Anterior cingulate cortex (tissue), 58 donors: ENCODE measurements around the gene ADAT2.
A peak's percentile ranks its signal among the peaks of the same experiment; 100 is the strongest.

ENCODE experiments used
- DNase-seq, 58 donors: peaks; one replicate each; lab custom pipeline; 2025; lab: John Stamatoyannopoulos, UW

ADAT2 gene

DNA sequence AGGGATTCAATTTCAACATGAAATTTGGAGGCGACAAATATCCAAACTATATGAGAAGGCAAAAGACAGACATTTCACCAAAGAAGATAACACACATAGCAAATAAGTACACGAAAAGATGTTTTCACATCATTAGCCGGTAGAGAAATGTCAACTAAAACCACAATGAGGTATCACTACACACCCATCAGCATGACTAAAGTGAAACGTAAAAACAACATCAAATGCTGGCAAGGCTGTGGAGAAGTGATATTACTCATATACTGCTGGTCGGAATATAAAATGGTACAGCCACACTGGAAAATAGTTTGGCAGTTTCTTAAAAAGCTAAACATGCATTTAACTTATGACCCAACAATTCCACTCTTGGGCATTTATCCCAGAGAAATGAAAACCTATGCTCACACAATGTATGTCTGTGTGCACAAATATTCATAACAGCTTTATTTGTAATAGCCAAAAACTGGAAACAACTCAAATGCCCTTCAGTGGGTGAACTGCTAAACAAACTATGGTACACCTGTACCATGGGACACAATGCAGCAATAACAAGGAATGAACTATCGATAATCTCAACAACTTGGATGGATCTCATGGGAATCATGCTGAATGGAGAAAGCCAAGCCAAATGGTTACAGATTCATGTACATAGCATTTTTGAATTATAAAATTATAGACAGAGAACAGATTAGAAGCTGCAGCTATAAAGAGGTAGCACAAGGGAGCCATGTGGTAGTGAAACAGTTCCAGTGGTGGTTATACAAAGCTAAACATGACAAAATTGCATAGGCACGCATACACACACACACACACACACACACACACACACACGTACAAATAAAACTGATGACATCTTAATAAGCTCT, 8.6 kb downstream of the ADAT2 start:
- no peak for DNase-seq

- no peak for DNase-seq
Measured at GRCh38 chr6:143441010-143441409, 9.5 kb downstream of the ADAT2 start.

- no peak for DNase-seq
Measured at GRCh38 chr6:143432588-143432987, 17.9 kb downstream of the ADAT2 start.

- no peak for DNase-seq
Measured at GRCh38 chr6:143431226-143431625, 19.3 kb downstream of the ADAT2 start.

DNA sequence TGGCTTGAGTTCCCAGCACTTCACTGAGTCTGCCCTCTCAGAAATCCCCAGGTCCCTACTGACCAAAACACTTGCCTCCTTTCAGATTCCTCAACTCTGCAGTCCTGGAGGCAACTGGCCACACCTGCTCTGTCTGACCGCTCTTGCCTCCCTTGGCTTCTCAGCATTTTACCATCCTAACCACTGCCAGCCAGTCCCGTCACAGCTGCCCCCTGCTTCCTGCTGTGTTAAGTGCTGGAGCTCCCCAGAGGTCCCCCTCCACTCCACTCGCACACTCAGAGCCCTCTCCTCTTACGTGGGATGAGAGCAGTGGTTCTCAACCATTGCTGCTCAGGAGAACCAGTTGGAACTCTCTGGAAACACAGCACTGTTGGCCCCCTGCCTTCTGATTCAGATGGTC, 20.5 kb downstream of the ADAT2 start:
- no peak for DNase-seq

DNA sequence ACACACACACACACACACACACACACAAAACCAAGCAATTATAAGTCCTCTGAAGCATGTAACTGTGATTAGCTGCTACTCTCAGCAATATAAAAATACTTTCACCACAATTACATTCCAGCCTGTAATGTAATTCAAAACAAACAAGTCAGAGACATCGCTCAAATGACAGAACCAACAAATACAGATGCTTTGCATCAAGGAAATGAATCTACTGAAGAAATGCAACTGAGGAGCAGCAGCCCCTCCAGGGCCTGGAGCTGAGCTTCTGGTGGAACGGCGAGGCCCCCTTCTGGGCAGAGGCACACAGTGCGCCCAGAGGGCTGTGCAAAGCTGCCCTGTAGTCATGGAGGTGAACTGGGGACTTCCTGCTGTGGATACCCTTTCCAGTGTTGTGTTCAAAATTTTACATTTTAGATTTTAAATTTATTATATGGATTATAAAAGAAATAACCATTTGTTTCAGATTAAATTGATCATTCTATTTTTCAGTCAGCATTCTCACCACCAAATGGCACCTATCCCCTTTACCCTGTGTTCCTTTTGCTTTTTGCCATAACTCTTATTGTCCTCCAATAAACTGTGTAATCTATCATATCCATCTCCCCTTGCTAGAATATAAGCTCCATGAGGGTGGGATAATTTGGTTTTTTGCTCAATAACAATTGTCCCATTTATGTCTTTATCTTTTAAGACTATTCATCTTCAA, 23.2 kb downstream of the ADAT2 start:
- DNase-seq, result peak in 56 of 58 donors; percentile 1 to 83 (median 50)

GRCh38 chr6:143426026-143426425, 24.5 kb downstream of the ADAT2 start:
- no peak for DNase-seq

DNA sequence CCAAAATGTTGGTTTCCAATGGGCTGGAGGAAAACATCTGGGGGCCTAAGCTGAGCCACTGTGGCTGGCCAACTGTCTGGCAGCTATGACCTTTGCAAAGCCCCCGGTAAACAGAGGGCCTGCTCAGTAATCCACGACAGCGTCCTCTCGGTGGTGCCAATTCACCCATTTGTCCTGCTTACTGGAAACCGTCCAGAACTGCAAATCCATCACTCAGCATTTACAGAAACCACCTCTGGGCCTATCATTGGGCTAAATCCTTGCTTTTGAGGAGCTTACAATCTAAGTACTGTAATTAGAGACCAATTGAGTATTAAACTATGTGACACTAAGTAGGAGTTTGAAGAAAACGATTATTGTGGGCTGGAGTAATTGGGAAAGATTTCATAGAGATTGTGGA, 31.0 kb downstream of the ADAT2 start:
- no peak for DNase-seq

DNA sequence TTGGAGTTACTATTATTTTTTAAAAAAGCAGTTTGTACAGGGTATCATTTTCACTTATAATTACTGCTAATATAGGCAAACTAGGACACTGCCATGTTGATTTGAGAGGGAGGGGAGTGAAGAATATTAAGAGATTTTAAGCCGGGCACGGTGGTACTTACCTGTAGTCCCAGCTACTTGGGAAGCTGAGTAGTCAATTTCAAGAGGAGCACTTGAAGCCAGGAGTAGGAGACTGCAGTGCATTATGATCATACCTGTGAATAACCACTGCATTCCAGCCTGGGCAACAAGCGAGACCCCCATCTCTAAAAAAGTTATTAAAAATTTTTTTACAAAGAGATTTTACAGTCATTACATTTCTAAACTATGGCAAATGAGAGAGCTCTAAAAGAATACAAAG, 35.7 kb downstream of the ADAT2 start:
- DNase-seq, result no peak

GRCh38 chr6:143410859-143411270, 39.6 kb downstream of the ADAT2 start:
- DNase-seq, result no peak

- DNase-seq, result no peak
Measured at GRCh38 chr6:143408787-143409162, 41.7 kb downstream of the ADAT2 start.

- DNase-seq, result no peak
Measured at GRCh38 chr6:143408151-143408786, 42.2 kb downstream of the ADAT2 start.

DNA sequence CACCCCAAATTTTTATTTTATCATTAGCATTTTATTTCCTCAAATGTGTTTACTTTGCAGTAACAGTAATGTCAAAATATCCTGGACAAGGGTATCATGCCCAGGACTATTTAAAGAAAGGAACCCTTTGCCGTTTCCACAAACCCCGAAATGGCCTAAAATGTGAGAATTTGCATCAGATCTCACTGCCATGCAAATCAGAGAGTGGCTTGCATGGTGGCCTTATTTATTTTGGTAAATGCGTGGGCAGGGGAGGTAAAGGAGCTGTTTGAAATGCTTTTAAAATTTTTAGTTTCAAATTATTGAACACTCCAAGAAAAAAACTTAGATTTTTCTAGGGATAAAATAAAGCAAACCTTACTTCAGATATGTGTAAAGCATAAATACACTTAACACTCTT, 43.8 kb downstream of the ADAT2 start:
- no peak for DNase-seq

DNA sequence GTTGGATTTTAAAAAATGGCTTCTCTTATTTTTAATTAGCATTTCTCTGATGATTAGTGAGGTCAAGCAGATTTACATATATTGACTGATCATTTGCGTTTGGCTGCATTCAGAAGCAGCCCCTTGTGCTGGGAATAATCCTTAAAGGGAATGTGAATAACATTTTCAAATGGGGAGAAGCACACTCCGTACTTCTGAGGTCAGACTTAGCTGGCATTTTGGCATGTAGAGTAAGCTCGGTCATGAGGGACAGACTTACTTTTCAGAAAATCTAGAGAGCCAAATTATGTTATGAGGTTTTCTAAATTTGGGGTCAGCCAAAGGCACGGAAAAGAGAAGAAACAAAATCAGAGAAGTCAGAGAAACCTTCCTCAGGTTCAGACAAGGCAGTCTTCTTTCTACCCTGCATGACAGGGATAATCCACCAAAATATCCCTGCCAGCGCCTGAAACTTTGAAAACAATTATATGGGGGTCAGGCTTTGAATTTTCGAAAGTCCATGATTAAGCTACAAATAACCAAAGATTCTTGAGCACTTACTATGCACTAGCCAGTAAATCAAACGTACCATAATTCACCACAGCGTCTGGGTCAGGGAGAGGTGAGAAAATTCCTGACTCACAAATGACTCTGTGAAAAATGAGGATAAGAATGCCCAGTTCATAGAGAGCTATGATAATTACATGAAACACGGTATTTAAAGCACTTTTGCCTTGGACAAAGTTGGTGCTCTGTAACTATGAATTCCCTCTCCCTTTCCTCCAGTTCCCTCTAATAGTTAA, 44.9 kb downstream of the ADAT2 start:
- DNase-seq, result no peak

GRCh38 chr6:143402721-143403336, 47.7 kb downstream of the ADAT2 start:
- no peak for DNase-seq

- no peak for DNase-seq
Measured at GRCh38 chr6:143401636-143402370, 48.7 kb downstream of the ADAT2 start.

- no peak for DNase-seq
Measured at GRCh38 chr6:143401068-143401446, 49.4 kb downstream of the ADAT2 start.

DNA sequence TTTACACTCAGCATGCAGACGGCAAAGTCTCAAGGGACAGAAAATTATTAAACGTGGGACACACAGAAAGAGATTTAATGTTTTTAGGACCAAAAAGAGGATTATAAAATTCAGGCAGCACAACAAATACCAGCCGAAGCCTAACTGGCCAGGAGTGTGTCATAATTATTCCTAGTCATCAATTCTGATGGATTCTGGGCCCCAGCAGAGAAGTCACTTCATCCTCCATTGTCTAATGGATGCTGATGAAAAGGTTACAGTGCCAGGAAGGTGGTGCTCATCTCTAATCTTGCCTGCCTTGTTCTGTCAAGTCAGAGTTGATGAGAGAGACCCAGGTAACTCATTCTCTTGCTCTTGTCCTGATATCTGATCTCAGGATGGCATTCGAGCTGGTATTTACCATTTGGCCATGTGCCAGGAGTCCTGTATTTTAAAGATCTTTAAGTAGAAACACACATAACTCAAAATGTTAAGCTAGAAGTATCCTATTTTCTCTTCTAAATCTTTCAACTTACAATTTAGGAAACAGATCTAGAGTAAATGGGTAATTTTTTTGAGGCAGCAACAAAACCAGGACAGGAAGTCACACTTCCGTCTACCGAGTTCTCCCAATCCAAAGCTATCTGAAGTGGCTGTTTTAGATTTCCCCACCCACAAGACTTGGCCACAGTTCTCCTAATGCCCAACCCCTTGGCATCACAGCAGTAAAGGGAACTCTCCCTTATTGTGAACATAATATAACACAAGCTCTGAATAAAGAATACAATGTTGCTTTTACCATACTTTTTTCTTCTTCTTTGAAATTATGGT, 50.0 kb downstream of the ADAT2 start:
- DNase-seq, result peak in 3 of 58 donors; percentile 23 to 38 (median 29)

DNA sequence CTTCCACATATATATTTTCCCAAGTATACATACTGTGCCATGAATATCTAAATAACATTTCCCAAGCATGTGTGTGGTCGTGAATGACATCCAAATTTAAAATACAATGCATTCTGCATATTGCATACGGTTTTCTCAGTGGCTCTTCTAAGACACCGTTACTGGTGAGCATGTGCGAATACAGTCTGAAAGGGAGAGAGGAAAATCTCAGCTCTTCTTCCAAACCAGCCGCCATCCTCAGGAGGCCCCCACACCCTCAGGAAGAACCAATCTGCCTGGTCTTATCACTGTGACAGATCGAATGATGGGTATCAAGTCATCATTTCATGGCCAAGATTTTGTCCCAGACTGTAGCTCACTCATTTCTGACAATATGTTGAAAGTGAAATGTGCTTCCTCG, 50.7 kb downstream of the ADAT2 start:
- peak in 1 of 58 donors; percentile 10 for DNase-seq
